Measurements from ENCODE around the gene SMARCC2.

Gene SMARCC2

GRCh38 chr12:56114084-56114483 is 75.2 kb downstream of the SMARCC2 start:
- no peak overlapping the region for H3K27ac ChIP-seq (ENCODE audit: low read length)
- H3K36me3 ChIP-seq (ENCODE audit: insufficient read depth, low read depth, low read length) = peaks cover 63% of the 10 kb centered on the region
- no peak overlapping the region for H3K4me3 ChIP-seq (ENCODE audit: low read length)
- H3K9ac ChIP-seq (ENCODE audit: low read depth, low read length) = no peak overlapping the region
- H3K4me1 ChIP-seq (ENCODE audit: insufficient read depth, low read length) = peaks cover 3% of the 10 kb centered on the region; the same call in 1 of the 2 replicates
- H3K9me3 ChIP-seq (ENCODE audit: insufficient read depth, low read depth, low read length) = no peaks in the 10 kb centered on the region
- H3K27me3 ChIP-seq (ENCODE audit: insufficient read depth, low read length) = no peaks in the 10 kb centered on the region
